HG02763 (cell line): Measurements from ENCODE around the gene TMEM163.

Source experiments
- ATAC-seq: cut with Tn5 transposase; IDR thresholded peaks from one replicate; pipeline ENCODE4 v1.9.1; 2021; ENCODE audit warnings: mild to moderate bottlenecking, moderate library complexity; ENCODE audit not compliant: unreplicated experiment

Gene TMEM163

DNA sequence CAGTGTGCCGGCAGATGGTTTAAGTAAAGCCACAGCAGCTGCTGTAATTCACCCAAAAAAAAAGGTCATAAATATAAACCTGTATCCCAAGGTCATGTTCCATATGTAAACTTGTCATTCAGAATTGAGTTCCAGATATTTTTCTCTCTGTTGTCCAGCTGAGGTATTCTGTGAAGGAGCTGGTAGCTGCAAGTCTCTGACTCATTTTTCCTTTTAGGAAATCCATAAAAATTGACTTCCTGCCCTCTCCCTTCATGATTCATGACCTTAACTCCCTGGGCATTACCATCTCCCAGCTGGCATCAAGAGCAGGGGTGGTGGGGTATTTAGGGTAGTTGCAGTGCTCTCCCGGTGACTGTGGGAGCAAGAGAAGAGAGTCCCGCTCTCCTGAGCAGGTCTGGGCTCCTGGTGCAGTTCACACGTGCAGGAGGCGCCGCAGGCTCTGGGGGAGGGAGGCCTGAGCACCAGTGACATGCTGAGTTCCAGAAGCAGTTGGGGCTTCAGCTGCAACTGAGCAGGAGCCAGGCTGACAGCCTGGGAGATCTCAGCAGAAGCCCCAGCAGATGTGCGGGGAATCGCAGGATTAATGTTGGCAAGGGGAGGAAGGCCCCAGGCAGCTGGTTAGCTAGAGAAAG, 272.3 kb downstream of the TMEM163 start:
- ATAC-seq, result no peak

DNA sequence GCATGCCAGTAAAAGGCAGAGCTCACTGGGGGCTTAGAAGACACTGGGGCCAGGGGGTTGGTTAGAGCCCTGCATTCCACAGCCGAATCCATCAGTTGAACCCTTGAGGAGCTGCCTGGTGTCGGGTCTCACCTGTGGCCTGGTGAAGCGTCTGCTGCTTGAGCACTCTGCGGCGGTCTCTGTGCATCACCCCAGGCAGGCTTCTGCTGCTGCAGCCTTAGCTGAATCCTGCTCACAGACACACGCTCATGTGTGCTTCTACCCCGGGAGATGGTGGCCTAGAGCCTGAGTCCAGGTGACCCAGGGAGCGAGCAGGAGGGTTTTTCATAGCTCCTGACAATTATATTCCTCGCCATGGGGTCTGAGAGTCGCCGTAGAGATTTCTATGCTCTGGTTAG, 272.8 kb downstream of the TMEM163 start:
- ATAC-seq, result no peak

DNA sequence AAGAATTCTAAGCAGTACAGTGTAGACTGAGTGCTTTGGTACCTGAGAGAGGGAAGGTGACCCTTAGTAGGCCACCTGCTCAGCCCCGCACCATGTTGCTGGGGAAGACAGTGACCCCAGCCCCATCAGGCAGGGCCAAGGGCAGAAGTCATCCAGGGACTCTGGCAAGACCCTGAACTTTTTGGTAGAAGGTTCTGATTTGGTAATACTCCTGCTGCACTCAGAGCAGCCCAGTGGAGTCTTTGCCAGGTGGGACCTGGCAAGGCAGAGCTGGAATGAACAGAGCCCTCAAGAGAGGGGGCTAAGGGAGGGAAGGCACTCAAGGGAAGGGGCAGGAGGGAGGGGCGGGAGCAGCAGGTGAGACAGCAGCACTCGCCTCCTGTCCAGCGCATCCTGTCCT, 273.7 kb downstream of the TMEM163 start:
- ATAC-seq, result no peak

DNA sequence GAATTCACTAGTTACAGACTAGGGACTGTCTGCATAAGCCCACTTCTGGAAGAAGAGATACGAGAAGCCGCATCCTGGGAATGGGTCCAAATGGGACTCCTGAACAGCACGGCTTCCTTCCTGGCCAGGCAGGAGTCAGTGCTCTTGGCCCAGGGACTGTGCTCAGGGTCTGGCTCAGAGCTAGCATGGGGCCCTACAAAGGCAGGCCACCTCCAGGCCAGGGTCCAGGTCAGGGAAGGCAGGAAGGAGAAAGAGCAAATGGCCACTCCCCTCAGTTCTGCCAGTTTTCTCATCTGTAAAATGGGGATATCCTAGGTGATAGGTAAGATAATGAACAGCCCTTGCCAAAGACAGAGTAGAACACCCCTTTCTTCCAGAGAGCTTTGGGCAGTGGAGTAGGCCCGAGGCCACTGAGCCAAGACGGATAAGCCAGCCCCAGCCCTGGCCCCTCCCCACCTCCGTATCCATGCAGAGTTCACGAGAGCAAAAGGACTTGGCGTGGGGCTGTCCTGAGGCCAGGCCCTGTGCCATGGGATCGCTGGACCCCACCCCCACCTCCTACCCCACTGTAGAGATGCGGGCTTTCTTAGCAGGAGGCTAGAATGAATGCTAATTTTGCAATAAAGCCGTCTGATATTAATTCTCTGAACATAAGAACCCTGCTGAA, 274.9 kb downstream of the TMEM163 start:
- no peak for ATAC-seq

DNA sequence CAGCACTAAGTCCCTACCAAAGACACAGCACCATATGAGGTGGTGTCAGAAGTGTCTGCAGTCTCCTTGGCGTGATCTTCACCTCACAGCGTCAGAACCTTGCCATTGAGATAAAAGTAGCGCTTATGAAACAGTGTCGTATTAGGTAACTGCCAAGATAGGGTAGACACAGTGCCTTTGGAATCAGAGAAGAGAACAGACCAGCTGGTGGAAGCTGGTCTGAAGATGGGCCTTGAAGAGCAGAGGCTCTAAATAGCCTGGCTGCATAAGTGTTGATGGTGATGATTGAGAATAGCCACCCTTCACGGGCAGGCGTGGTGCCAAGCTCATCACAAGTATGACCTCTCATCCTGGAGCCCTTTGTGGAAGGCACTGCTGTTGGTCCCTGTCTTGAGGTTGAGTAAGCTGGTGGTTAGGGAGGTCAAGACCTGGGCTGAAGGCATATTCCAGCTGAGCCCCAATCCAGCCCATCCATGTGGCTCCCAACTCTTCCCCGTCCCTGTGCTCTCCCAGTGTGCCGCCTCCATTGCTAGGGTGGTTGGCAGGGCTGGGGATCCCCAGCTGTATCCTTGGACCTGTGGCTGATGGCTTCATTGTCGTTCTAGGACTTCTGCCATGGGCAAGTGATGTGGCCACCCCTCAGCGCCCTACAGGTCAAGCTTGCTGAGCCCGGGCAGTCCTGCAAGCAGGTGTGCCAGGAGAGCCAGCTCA, 277.5 kb downstream of the TMEM163 start:
- ATAC-seq, result no peak

DNA sequence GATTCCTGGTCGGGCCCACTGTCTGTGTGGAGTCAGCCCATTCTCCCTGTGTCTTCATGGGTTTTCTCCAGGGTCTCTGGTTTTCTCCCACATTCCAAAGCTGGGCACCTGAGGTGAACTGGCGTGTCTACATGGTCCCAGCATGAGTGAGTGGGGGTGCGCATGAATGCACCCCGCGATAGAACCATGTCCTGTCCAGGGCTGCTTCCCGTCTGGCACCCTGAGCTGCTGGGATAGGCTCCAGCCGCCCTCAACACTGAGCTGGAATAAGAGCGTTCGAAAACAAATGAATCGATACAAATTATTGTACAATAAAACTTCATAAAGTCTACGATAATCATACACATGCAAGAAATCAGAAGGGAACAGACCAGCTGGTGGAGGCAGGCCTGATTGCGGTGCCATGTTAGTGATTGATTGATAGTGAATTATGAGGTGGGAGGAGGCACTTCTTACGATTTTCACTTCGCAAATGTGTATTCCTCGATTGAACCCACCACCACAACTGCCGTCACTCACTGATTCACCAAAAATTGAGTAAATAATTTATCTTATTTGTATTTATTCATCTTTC, 278.4 kb downstream of the TMEM163 start:
- no peak for ATAC-seq

DNA sequence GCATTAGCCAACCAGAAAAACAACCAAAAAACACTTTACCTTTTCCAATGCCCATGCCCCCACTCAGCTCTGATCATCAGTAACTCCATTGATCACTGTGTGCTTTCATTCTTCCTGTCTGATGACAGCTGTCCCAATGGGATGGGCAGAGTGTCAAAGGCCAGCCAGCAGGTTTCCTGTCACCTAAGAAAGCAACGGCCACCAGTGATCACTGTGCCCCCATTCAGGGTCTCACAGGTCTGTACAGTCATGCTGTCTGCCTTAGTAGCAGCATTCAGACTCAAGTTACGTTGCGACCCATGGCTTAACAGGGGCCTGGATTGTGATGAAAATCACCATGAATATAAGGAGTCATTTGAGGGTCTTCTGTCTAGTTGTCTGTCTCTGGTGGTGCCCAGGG, 280.4 kb downstream of the TMEM163 start:
- ATAC-seq, result no peak

DNA sequence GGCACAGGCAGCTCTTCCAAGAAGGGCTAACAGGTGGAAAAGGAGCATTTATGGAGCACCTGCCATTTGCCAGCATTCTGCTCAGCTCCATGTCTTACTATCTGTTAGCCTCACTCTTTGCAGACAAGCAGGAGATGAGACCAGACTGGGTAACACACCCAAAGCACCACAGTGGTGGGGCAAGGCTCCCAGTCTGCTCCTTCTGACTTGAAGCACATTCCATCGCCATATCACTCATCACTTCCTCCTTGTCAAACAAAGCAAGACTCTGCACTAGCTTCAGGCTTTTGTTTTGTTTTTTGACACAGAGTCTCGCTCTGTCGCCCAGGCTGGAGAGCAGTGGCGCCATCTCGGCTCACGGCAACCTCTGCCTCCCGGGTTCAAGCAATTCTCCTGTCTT, 282.1 kb downstream of the TMEM163 start:
- no peak for ATAC-seq

DNA sequence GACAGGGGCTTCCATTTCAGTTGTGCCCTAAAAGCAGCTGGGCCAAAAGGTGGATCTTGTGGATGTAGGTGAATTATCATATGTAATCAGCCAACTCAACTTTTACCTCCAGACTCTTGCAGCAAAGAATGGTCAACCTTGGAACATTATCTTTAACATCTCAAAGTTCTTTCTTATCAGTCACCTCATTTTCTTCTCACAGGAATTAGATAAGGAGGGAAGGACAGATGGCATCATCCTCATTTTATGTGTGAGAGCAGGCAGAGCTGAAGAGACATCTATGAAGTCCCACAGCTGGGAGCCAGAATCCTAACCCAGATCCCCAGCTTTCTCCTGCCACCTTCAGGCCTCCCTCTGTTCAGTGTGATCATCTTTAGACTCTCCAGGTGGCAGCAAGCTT, 282.9 kb downstream of the TMEM163 start:
- ATAC-seq, result no peak

DNA sequence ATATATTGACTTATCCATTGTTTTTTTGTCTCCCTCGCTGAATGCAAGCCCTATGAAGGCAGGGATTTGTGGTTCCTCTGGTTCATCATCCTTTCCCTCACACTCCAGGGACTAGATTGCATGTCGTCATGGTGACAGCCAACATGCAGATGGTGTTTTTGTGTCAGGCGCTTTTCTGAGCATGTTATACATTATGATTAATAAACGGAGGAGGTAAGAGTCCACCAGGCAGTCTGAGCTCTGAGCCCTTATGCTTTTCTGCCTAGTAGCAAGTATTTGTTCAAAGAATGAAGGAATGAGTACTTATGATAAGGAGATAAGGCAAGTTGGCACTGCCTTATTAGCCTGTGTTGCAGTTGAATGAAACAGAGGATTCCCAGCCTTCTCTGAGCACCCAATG, 283.3 kb downstream of the TMEM163 start:
- ATAC-seq, result no peak

DNA sequence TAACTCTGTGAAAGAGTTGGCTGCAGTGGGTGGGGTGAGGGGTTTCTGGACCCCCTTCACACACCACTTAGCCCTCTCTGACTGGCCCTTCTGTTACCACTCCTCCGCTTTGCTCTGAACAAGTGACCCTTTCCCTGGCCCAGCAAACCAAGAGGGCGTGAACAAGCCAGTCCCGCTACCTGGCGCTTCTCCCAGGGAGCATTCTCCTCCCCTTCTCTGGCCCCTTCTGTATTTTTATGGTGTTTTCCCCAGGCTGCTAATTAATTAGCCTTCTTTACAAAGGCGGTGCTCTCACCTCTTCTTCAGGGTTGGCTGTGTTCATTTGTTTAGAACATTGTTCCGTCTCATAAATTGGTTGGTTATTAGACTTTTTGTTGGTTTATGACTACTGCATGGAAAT, 284.8 kb downstream of the TMEM163 start:
- no peak for ATAC-seq

DNA sequence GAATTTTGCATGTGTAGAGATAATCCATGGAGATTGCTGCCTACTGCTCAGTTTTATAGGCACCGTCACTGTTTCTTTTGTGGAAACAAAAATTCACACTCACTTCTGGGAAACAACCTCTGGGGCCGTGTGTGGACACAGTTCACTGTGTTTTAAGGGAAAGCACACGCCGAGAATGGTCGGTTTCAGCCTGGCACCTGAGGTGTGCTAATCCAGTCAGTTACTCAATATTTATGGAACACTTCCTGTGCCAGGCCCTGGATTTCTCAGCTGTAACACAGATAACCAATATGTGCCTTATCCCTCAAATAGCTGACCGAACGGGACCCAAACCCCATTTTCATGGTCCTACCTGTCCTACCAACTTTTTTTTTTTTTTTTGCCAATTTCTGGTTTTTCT, 285.3 kb downstream of the TMEM163 start:
- no peak for ATAC-seq

DNA sequence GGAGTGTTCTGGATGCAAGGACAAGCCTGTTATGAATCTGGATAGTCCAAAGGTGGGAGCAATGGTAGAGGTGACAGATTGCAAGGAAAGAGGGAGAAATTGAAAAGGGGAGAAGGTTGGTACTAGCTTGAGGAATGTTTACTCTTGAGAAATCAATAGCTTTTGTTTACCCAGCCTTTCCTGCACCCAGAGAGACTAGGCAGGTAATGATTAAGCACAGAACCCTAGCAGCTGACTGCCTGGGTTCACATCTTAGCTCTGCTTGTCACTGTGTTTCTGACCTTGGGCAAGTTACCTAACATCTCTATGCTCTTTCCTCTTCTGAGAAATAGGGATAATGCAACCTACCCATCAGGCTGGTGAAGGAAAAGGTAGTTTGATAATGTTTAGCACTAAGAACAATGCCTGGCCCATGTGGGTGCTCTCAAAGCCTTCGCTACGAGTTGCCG, 286.3 kb downstream of the TMEM163 start:
- no peak for ATAC-seq

DNA sequence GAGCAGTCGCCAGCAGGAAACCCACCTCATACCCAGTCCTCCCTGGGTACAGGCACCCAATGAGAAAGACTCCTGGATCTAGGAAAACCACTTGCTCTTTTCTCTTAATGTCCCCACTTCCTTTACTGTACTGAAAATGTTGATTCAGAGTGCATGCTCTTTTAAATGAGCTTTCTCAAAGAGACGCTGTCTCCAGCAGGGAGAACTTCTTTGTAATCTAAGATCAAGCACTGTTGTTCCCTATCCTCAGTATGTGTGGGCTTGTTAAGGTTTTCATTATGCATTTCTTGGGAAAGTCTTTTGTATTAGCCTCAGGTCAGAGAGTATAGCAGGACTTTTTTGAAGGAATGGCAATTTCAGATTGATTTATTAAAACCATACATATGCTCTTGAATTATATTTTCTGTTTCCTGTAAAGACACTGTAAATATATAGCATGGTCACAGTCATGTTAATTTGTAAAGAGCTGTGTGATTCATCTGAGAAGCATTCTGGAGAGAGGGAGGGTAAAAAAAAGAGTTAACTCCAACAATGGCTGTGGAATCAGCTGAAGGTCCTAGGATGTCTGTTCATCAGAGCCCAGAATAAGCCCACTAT, 286.9 kb downstream of the TMEM163 start:
- ATAC-seq, result no peak

DNA sequence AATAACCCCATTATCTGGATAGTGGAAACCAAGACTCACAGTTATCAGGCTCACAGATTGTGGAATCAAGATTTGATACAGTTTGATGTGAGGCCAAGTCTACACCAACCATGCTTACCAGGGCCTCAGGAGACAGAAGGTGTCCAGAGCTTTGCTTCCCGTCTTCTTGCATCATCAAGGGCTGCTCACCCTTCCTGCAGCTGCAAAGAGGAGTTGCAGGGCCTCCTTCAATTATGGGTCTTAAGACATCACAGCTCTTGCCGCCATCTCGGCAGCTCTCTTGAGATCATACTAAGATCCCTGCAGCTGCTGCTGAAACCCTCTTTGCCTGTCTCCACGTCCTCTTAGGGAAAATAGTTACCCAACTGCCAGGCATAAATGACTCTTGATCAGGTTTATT, 288.9 kb downstream of the TMEM163 start:
- ATAC-seq, result no peak

DNA sequence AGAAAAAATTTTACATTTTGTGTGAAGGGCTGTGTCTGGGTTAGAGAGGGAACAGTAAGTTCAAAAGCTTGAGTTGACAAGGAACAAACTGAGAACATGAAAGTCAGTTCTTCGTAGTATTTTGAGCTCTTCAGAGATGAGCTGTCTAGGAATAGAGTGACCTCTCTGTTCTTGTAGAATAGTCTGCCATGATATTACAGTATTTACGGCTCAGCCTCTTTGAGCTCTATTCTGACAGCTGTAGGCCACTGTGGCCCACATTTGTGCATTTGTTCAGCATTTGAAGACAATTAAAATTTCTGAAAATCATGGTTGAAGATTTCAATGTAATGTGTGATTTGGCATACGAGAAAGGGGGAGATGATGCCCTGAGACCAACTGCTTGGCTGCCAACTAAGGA, 292.1 kb downstream of the TMEM163 start:
- no peak for ATAC-seq

DNA sequence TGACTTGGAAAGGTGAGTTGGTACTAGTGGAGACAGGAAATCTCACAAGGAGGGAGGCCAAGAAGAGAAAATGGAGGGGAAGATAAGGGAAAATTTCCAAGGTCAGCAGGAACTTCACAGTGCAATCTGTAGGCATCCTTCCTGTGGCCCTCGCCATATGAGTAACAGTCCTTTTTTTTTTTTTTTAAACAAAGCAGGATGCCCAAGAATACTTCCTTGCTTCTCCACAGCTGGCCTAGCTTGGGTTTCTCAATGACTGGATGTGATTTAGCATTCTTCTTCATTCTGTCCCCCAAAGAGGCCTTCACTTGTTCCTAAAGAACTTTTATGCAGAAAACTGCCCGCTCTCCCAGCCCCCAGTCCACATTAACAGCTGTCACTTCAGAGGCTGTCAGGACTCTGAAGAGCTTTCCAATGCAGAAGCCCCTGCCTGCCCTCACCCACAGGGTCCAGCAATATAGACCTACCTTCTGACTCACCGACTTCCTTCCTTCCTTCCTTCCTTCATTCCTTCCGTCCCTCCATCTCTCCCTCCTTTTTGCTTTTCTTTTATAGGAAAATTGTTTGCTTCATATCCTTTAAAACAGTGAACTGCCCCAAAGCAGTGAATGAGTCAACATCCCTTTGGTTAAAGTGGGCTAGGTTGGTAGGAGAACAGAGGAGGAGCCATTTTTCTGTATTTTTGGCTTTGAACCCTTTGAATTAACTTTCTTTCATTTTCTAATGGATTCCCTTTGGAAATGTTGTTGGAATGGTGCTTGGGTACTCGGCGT, 292.9 kb downstream of the TMEM163 start:
- ATAC-seq, result no peak

DNA sequence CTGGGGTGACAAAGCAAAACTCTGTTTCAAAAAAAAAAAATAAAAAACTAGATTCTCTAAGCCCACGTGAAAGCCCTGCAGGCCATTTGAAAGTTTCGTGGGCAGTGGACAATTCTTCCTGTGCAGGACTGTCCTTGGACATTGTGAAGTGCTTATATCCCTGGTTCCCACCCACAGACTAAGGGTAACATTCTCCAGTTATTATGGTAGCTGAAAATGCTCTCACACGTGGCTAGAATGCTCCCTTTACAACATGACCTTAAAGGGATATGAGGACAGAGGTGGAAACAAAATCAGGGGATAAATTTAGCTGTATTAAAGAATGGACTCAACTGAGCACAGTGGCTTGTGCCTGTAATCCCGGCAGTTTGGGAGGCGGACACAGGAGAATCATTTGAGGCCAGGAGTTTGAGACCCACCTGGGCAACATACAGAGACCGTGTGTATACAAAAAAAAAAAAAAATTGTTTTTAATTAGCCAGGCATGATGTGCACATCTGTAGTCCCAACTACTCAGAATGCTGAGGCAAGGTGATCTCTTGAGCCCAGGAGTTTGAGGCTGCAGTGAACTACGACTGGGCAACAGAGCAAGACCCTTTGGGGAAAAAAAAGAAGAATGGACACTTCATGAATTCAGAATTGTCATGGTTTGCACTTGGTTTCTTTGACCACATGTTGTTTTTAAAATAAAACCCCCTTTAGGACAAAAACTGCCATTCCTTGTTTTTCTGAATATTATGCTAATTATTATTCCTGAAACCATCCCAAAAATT, 297.1 kb downstream of the TMEM163 start:
- ATAC-seq, result no peak

DNA sequence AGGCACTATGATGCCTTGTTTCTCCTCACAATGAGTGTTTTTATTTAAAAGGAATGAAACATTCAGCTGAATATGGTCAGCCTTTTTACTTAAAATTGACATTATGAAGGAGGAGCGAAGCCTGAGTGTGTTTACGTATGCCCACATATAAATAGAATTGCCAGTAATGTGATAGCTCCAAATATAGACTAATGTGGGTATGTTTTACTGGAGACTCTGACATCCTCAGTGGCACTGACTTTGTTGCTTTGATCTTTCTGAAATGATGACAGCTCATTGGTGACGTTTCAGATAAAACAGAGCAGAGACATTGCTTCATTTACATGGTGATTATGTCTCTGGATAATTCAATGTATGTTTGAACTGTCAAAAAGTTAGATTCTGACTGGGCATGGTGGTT, 297.9 kb downstream of the TMEM163 start:
- ATAC-seq, result no peak

DNA sequence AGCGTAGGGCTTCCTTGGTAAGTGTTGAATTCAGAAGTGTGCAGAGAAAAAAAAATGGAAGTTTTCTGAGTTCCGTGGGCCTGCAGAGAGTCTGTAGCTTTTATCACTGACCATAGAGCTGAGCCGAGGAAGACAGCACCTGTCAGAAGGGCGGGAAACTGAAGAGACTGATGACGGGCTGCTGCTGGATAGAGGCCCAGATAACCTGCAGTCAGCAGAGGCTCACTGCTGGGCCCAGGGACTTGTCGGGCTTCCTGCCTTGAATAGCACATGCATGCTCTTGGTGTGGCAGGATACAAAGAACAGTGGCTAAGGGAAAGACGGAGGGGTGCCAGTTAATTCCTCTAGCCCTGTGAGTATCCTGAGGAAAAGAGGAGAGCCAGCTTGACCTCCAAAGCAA, 298.5 kb downstream of the TMEM163 start:
- ATAC-seq, result no peak
